ENCODE measurements around the gene CALN1. TPM values are rescaled to one million over a fixed set of nuclear protein-coding genes. Genes with fewer than 3 reads are reported as not detected.
A peak's percentile ranks its signal among the peaks of the same experiment; 100 is the strongest.

The CALN1 gene
- total RNA-seq, 4 donors from 2014 or later = under 0.01 to 0.33 (median 0.10) TPM; not detected in 1

GRCh38 chr7:72298091-72298490 is 114.0 kb downstream of the CALN1 start:
- Histone ChIP-seq H3K27me3 (no peaks in the 10 kb centered on the region), H3K36me3 (no peaks in the 10 kb centered on the region), H3K9me3 (no peaks in the 10 kb centered on the region), H3K4me1 (no peaks in the 10 kb centered on the region), H3K4me3 (replicated peaks in 1 of 3) (no peak overlapping the region), H3K27ac (no peak overlapping the region)
- WGBS, 2 donors = 91 to 93% methylated on average over 5 of the region's 5 CpGs
- TF ChIP-seq POLR2A (IDR thresholded peaks at IDR 0.05) = no peak
- no peak for TF ChIP-seq CTCF (IDR thresholded peaks at IDR 0.05)
- intact Hi-C loops (cut with DNase I) = no loop called here
- no peak for DNase-seq

GRCh38 chr7:72297636-72298035 is 114.5 kb downstream of the CALN1 start:
- TF ChIP-seq CTCF (IDR thresholded peaks at IDR 0.05) (no peak), POLR2A (IDR thresholded peaks at IDR 0.05) (no peak)
- WGBS, 2 donors = 85 to 88% methylated on average over 3 of the region's 3 CpGs

GRCh38 chr7:72292794-72293193 is 119.3 kb downstream of the CALN1 start:
- H3K27me3 ChIP-seq = no peaks in the 10 kb centered on the region
- DNase-seq = no peak
- no peak overlapping the region for H3K4me3 ChIP-seq (replicated peaks in 1 of 3)
- H3K9me3 ChIP-seq = no peaks in the 10 kb centered on the region
- no peaks in the 10 kb centered on the region for H3K36me3 ChIP-seq
- WGBS, 2 donors = 63 to 77% methylated on average over 3 of the region's 3 CpGs
- intact Hi-C loops (cut with DNase I) = no loop called here
- H3K4me1 ChIP-seq = no peaks in the 10 kb centered on the region
- no peak overlapping the region for H3K27ac ChIP-seq
- TF ChIP-seq POLR2A (IDR thresholded peaks at IDR 0.05) (no peak), CTCF (IDR thresholded peaks at IDR 0.05) (no peak)

More at GRCh38 chr7:72297636-72298035, 114.5 kb downstream of the CALN1 start:
- no peaks in the 10 kb centered on the region for H3K27me3 ChIP-seq
- H3K27ac ChIP-seq = no peak overlapping the region
- no peak for DNase-seq
- no peaks in the 10 kb centered on the region for H3K36me3 ChIP-seq
- no peaks in the 10 kb centered on the region for H3K9me3 ChIP-seq
- H3K4me3 ChIP-seq (replicated peaks in 1 of 3) = no peak overlapping the region
- H3K4me1 ChIP-seq = no peaks in the 10 kb centered on the region
- intact Hi-C loops (cut with DNase I) = no loop called here

- peaks cover 0 to 1% of the 10 kb centered on the region in 2 donors for H3K4me1 ChIP-seq
- 86 to 97% methylated on average over 3 of the region's 3 CpGs for WGBS, 2 donors
- DNase-seq = no peak
- intact Hi-C loops (cut with DNase I) = no loop called here
- H3K9me3 ChIP-seq = no peaks in the 10 kb centered on the region
- H3K4me3 ChIP-seq (replicated peaks in 1 of 3) = no peak overlapping the region
- no peak for TF ChIP-seq POLR2A (IDR thresholded peaks at IDR 0.05)
- no peak for TF ChIP-seq CTCF (IDR thresholded peaks at IDR 0.05)
- no peaks in the 10 kb centered on the region for H3K27me3 ChIP-seq
- no peaks in the 10 kb centered on the region for H3K36me3 ChIP-seq
- no peak overlapping the region for H3K27ac ChIP-seq
These were observed 120.0 kb downstream of the CALN1 start for GRCh38 chr7:72292118-72292517.

- no peak for TF ChIP-seq CTCF (IDR thresholded peaks at IDR 0.05)
- TF ChIP-seq POLR2A (IDR thresholded peaks at IDR 0.05) = no peak
- Histone ChIP-seq H3K4me3 (replicated peaks in 1 of 3) (no peak overlapping the region), H3K36me3 (no peaks in the 10 kb centered on the region), H3K27ac (no peak overlapping the region), H3K9me3 (no peaks in the 10 kb centered on the region), H3K4me1 (peaks cover 0 to 16% of the 10 kb centered on the region in 2 donors), H3K27me3 (no peaks in the 10 kb centered on the region)
- DNase-seq = peak; percentile 39 to 52
- 3 to 5% methylated on average over 1 of the region's 1 CpG for WGBS, 2 donors
- intact Hi-C loops (cut with DNase I) = no loop called here
These were observed 125.6 kb downstream of the CALN1 start for GRCh38 chr7:72286519-72286918.
